SIG-M5 (cell line): ENCODE results near the gene MXD4.
"Not testable (repeated sequence)": the region's sequence is repeated elsewhere in the genome, so short reads cannot be mapped to it uniquely, and the experiment has no call there.

Experiments
- DNase-seq: peaks from one replicate; lab custom pipeline; 2025; lab: John Stamatoyannopoulos, UW

The MXD4 gene

DNA sequence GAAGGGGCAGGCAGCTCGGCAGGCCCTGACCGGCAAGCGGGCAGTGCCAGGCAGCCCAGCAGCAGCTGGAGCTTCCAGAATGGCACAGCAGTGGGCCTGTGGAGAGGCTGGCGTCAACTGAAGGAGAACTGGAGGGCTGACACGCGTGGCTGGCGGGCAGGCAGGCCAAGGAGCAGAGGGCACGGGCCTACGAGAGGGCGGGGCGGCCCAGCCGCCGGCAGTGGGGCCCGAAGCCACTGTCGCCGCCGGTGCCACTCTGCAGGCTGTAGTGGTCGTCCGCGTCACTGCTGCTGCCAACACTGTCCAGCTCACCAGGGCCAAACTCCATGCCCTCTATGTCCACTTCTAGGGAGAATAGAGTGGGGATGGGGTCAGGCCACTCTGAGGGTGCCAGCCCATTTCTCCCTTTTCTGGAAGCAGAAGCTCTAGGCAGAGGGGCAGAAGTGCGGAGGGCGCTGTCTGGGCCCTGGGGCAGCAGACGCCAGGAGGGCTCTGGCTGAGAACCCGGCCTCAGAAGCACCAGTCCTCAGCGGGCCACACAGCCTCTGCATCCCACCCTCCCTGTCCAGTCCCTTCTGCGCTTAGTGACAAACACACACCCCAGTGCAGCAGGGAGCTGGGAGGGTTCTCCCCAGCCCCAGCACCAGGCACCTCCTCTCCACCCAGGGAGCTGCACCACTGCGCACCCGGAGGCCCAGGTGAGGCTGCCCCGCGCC, 11.4 kb downstream of the MXD4 start:
- DNase-seq, result no peak

GRCh38 chr4:2249526-2250356, 12.2 kb downstream of the MXD4 start:
- no peak for DNase-seq

GRCh38 chr4:2248821-2249261, 13.1 kb downstream of the MXD4 start:
- no peak for DNase-seq

DNA sequence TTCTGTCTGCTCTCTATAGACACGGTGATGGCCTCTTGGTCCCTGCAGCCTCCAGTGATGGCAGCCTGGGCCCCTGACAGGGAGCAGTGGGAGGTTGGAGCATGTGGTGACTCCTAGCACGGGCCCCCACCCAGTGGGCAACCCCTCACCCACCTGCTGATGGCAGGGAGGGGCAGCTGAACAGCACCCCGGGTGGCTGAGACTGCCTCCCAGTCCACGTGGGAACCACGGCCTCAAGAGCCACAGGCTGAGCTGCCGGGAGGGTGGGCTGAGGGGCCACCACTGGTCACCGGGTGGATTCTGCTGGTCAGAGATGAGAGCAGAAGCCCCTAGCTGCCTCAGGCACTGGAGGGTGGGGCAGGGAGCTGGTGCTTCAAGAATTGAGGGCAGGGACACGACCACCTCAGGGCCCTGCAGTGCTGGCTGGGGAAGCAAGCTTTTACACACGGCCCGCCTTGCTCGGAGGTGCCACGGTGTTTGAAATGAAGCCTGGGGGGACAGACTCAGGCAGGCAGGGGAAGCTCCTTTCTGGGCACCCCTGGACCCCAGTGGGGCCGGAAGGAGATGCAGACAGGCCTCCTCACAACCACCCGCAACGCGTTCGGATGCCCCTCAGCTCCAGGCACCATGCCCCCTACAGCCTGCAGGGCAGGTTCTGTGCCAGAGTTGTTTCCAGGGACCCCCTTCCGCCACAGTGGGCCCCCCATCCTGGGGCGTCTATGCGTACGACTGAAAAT, 13.7 kb downstream of the MXD4 start:
- DNase-seq, result no peak

- DNase-seq, result no peak
These were observed 14.5 kb downstream of the MXD4 start for GRCh38 chr4:2247128-2248043.

- no peak for DNase-seq
These were observed 15.4 kb downstream of the MXD4 start for GRCh38 chr4:2246384-2247127.

GRCh38 chr4:2245787-2246275, 16.1 kb downstream of the MXD4 start:
- no peak for DNase-seq

GRCh38 chr4:2245057-2245786, 16.7 kb downstream of the MXD4 start:
- no peak for DNase-seq

DNA sequence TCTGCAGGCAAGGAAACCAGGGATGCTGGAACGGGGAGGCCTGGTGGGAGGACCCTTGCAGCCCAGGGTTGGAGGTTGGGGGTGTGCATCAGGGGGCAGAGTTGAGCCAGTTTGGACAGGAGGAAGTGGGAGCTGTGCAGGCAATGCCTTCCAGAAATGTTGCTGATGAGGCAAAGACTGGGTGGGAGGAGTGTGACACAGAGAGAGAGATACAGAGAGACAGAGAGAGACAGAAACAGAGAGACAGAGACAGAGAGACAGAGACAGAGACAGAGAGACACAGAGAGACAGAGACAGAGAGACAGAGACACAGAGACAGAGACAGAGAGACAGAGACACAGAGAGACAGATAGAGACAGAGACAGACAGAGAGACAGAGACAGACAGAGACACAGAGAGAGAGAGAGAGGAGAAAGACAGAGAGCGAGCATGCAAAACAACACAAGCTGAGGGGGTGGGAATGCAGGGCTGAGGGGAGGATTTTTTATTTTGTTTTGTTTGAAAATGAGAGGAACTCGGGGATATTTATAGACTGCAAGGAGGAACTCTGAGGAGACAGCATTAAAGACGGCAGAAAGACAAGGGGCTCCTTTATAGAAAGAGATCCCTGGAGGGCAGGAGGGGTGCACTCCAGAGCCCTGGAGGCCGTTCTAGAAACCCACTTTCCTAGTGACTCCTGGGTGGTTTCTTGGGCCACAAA, 18.1 kb downstream of the MXD4 start:
- DNase-seq, result no peak

DNA sequence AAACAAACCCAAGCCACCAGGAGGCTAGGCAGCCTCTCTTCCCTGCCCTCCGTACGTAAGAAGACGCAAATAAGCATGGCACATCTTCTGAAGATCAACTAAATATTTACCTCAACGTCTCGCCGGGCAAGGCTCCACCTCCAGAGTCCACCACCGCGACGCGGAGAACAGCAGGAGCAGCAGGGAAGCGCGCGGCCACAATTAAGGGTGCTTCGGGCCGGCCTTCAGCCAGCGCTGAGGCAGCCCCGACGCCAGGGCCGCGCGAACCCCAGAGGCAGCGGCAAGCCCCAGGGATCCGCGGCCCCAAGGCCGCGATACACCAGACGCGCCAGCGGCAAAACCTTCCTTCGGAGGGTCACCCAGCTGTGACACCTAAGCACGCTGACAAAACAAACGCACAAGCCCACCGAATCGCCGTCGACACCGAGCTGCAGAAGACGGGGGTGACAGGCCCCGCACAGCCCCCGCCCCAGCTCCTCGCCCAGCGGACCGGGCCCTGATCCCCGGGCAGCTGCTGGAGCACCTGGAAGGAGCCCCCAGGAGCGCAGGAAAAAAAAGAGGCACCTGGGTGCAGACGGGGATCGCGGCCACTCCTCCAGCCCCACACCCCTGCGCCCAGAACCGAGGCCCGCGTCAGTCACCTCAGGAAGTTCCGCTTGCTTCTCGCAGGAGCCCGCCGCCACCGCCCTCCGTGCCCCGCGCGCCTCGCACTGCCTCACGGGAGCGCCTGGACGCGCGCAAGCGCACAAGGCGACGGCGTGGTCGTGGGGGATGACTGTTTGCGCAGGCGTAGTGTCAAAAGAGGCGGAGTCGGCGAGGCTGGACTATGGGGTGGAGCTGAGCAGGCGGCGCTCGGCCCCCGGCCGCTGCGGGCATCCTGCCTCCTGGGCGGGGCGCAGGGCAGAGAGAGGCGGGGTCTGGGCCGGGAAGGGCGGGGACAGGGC, 20.2 kb downstream of the MXD4 start, which contains the start of the genes HAUS3 and POLN:
Gene HAUS3, minus strand, starts transcription at position 712 of the 944 bp plus-strand sequence. CDS start 1,175 bp downstream, outside the sequence.
Gene POLN, minus strand, starts transcription at position 712 of the 944 bp plus-strand sequence. CDS start 12,890 bp downstream, outside the sequence.
- peak; percentile 37 for DNase-seq

- DNase-seq, result no peak
These were observed 20.9 kb downstream of the MXD4 start for GRCh38 chr4:2241003-2241402.

- no peak for DNase-seq
These were observed 24.8 kb downstream of the MXD4 start for GRCh38 chr4:2236944-2237666.

GRCh38 chr4:2231082-2231481, 30.8 kb downstream of the MXD4 start:
- no peak for DNase-seq

GRCh38 chr4:2226261-2226660, 35.6 kb downstream of the MXD4 start:
- DNase-seq, result no peak

DNA sequence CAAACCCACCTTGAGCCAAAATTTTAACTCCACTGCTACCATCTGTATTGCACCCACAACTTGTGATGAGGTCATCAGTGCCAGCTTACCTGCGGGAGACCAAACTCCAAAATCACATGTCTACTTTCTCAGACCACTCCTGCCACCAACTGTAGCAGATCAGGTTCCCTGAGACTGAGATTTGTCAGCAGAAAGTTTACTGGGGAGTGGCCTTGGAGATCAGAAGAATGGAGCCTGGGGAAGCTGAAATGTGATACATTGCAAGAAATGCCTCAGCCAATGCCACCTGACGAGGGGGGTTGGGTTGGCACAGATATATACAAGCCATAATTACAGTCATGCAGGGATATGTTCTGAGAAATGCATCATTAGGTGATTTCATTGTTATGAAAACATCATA, 39.1 kb downstream of the MXD4 start:
- no peak for DNase-seq

GRCh38 chr4:2221378-2221777, 40.5 kb downstream of the MXD4 start:
- DNase-seq, result not testable (repeated sequence)

DNA sequence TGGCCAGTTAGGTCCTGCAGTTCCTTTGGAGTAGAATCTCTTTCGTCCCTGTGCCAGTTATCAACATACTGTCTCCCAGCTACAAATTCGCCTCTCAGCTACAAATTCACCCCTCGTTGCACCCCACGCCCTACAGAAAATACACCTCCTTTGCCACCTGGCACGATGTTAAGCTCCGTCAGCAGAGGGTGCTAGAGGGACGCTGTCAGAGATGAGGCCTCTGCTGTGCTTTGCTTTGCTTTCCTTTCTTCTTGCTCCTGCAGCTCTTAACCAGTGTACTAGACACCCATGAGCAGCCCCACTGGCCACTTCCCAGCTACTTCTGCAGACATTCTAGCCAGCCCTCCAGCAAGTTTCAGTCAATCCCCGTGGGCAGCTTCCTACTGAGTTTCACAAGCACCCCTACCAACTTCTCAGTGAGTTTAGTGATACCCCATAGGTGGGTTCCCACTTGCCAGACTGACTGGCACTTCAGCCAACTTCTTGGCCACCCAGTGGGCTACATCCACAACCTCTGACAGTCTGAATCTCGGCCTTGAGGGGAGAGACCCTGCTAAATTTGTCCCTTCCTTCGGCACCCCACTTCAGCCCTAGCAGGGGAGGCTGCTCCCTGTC, 41.8 kb downstream of the MXD4 start:
- DNase-seq, result no peak
